SU-DHL-6 (cell line): ENCODE data around the gene TET2.

Source experiments
- H2AFZ ChIP-seq: fragments of 200-600 bp; sonication (generic); 2 replicates; pipeline ENCODE4 v1.6.1; 2014; ENCODE audit warnings: low read depth, mild to moderate bottlenecking, moderate library complexity, mixed read lengths, antibody characterized with exemption, low read length; ENCODE audit not compliant: severe bottlenecking
- H3F3A ChIP-seq: fragments of 200-600 bp; shearing (Covaris generic); 2 replicates; pipeline ENCODE4 v1.6.0; 2016; ENCODE audit warnings: antibody characterized with exemption, mild to moderate bottlenecking; ENCODE audit not compliant: insufficient read depth
- H3K27ac ChIP-seq: fragments of 200-600 bp; sonication (generic); 2 replicates; pipeline ENCODE4 v1.5.1; 2016; ENCODE audit warnings: low read depth, mild to moderate bottlenecking, low read length, moderate library complexity, mixed read lengths
- H3K27me3 ChIP-seq: fragments of 200-600 bp; sonication (generic), shearing (Covaris generic); 2 replicates; pipeline ENCODE4 v1.6.0; 2014; ENCODE audit warnings: mild to moderate bottlenecking, low read length
- H3K36me3 ChIP-seq: fragments of 200-600 bp; sonication (generic); 2 replicates; pipeline ENCODE4 v1.6.1; 2014; ENCODE audit warnings: mild to moderate bottlenecking, low read length, mixed read lengths
- H3K4me2 ChIP-seq: fragments of 300-600, 200-600 bp; shearing (Covaris generic), sonication (generic); 2 replicates; pipeline ENCODE4 v1.6.0; 2014; ENCODE audit warnings: low read length, low read depth, mild to moderate bottlenecking; ENCODE audit not compliant: poor library complexity, severe bottlenecking
- H3K4me3 ChIP-seq: fragments of 200-600 bp; sonication (generic); 2 replicates; pipeline ENCODE4 v1.5.1; 2014; ENCODE audit warnings: antibody characterized with exemption, low read length, mild to moderate bottlenecking, mixed read lengths; ENCODE audit not compliant: insufficient read depth, poor library complexity, severe bottlenecking
- H3K79me2 ChIP-seq: fragments of 200-600 bp; sonication (generic); 2 replicates; pipeline ENCODE4 v1.6.1; 2014; ENCODE audit warnings: mild to moderate bottlenecking, low read length, moderate library complexity; ENCODE audit not compliant: insufficient read depth
- H3K9ac ChIP-seq: fragments of 200-600 bp; sonication (generic); 2 replicates; pipeline ENCODE4 v1.7.0; 2014; ENCODE audit warnings: mild to moderate bottlenecking, low read length
- H3K9me2 ChIP-seq: fragments of 200-600 bp; sonication (generic); replicated peaks from 2 replicates; pipeline ENCODE4 v1.6.1; 2014; ENCODE audit warnings: low read length; ENCODE audit not compliant: insufficient read depth
- H3K9me3 ChIP-seq: fragments of 200-600 bp; sonication (generic); 2 replicates; pipeline ENCODE4 v1.6.1; 2014; ENCODE audit warnings: low read length, mixed read lengths; ENCODE audit not compliant: insufficient read depth
- H4K20me1 ChIP-seq: fragments of 200-600 bp; sonication (generic); 2 replicates; pipeline ENCODE4 v1.6.1; 2014; ENCODE audit warnings: low read depth, mild to moderate bottlenecking, antibody characterized with exemption, low read length, moderate library complexity, mixed read lengths
- CTCF ChIP-seq: fragments of 200-600 bp; sonication (generic); IDR thresholded peaks from one replicate; pipeline ENCODE4 v1.5.1; 2017; ENCODE audit warnings: antibody characterized with exemption, mild to moderate bottlenecking, low read length, moderate library complexity; ENCODE audit not compliant: insufficient read depth, poor library complexity, severe bottlenecking
- EZH2phosphoT487 ChIP-seq: fragments of 200-600 bp; sonication (generic), shearing (Covaris generic); conservative IDR thresholded peaks from 2 replicates; pipeline ENCODE4 v1.6.1; 2018; ENCODE audit warnings: mild to moderate bottlenecking, antibody characterized with exemption, low read length, moderate library complexity, mixed read lengths

Gene TET2

GRCh38 chr4:105276361-105277104, 129.9 kb downstream of the TET2 start:
- Histone ChIP-seq H3F3A (no peaks in the 10 kb centered on the region), H3K79me2 (no peaks in the 10 kb centered on the region), H3K9me2 (no peaks in the 10 kb centered on the region), H3K27me3 (no peaks in the 10 kb centered on the region), H2AFZ (no peak overlapping the region), H3K9me3 (no peaks in the 10 kb centered on the region), H3K36me3 (no peaks in the 10 kb centered on the region), H3K9ac (no peak overlapping the region), H3K27ac (no peak overlapping the region), H3K4me3 (no peak overlapping the region), H3K4me2 (no peak overlapping the region), H4K20me1 (no peaks in the 10 kb centered on the region)
- TF ChIP-seq CTCF (no peak), EZH2phosphoT487 (no peak)

GRCh38 chr4:105277702-105278101, 131.0 kb downstream of the TET2 start:
- no peaks in the 10 kb centered on the region for H3F3A ChIP-seq
- no peaks in the 10 kb centered on the region for H3K79me2 ChIP-seq
- no peak overlapping the region for H2AFZ ChIP-seq
- TF ChIP-seq CTCF, result no peak
- TF ChIP-seq EZH2phosphoT487, result no peak
- H3K27ac ChIP-seq, result no peak overlapping the region
- no peak overlapping the region for H3K9ac ChIP-seq
- H3K4me2 ChIP-seq, result no peak overlapping the region
- H3K36me3 ChIP-seq, result no peaks in the 10 kb centered on the region
- H3K27me3 ChIP-seq, result no peaks in the 10 kb centered on the region
- no peak overlapping the region for H3K4me3 ChIP-seq
- no peaks in the 10 kb centered on the region for H3K9me3 ChIP-seq
- no peaks in the 10 kb centered on the region for H4K20me1 ChIP-seq
- no peaks in the 10 kb centered on the region for H3K9me2 ChIP-seq

DNA sequence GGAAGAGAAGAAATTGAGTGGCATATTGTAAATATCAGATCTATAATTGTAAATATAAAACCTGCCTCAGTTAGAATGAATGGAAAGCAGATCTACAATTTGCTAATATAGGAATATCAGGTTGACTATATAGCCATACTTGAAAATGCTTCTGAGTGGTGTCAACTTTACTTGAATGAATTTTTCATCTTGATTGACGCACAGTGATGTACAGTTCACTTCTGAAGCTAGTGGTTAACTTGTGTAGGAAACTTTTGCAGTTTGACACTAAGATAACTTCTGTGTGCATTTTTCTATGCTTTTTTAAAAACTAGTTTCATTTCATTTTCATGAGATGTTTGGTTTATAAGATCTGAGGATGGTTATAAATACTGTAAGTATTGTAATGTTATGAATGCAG, 132.6 kb downstream of the TET2 start:
- no peak overlapping the region for H3K4me3 ChIP-seq
- no peaks in the 10 kb centered on the region for H3K9me3 ChIP-seq
- H3K27me3 ChIP-seq, result no peaks in the 10 kb centered on the region
- H3K36me3 ChIP-seq, result no peaks in the 10 kb centered on the region
- H2AFZ ChIP-seq, result no peak overlapping the region
- H3F3A ChIP-seq, result no peaks in the 10 kb centered on the region
- H3K9ac ChIP-seq, result no peak overlapping the region
- H3K27ac ChIP-seq, result no peak overlapping the region
- TF ChIP-seq EZH2phosphoT487 (no peak), CTCF (no peak)
- no peaks in the 10 kb centered on the region for H4K20me1 ChIP-seq
- no peaks in the 10 kb centered on the region for H3K79me2 ChIP-seq
- no peaks in the 10 kb centered on the region for H3K9me2 ChIP-seq
- no peak overlapping the region for H3K4me2 ChIP-seq
